ENCODE results near the gene CCDC71L.

CCDC71L gene

GRCh38 chr7:106658316-106659165 is 2.4 kb downstream of the CCDC71L start:
- DNase-seq, result no peak

- no peak for DNase-seq
Observed at GRCh38 chr7:106657085-106657991, 3.6 kb downstream of the CCDC71L start.

GRCh38 chr7:106655703-106656498 is 5.1 kb downstream of the CCDC71L start:
- DNase-seq, result no peak

GRCh38 chr7:106653488-106653887 is 7.5 kb downstream of the CCDC71L start:
- no peak for DNase-seq

- DNase-seq, result no peak
Observed at GRCh38 chr7:106652909-106653308, 8.0 kb downstream of the CCDC71L start.

GRCh38 chr7:106652092-106652491 is 8.9 kb downstream of the CCDC71L start:
- no peak for DNase-seq

- DNase-seq, result no peak
Observed at GRCh38 chr7:106646256-106646655, 14.7 kb downstream of the CCDC71L start.

GRCh38 chr7:106644999-106645398 is 16.0 kb downstream of the CCDC71L start:
- no peak for DNase-seq

GRCh38 chr7:106643216-106644000 is 17.6 kb downstream of the CCDC71L start:
- no peak for DNase-seq

GRCh38 chr7:106641416-106641815 is 19.5 kb downstream of the CCDC71L start:
- no peak for DNase-seq

GRCh38 chr7:106640368-106641141 is 20.4 kb downstream of the CCDC71L start:
- DNase-seq, result no peak

- no peak for DNase-seq
Observed at GRCh38 chr7:106639476-106640334, 21.3 kb downstream of the CCDC71L start.

GRCh38 chr7:106635411-106635810 is 25.5 kb downstream of the CCDC71L start:
- DNase-seq, result no peak

GRCh38 chr7:106634958-106635357 is 26.0 kb downstream of the CCDC71L start:
- no peak for DNase-seq

- DNase-seq, result no peak
Observed at GRCh38 chr7:106630648-106631047, 30.3 kb downstream of the CCDC71L start.

GRCh38 chr7:106629516-106629915 is 31.4 kb downstream of the CCDC71L start:
- DNase-seq, result no peak

- DNase-seq, result no peak
Observed at GRCh38 chr7:106626376-106627164, 34.4 kb downstream of the CCDC71L start.

- no peak for DNase-seq
Observed at GRCh38 chr7:106625678-106626301, 35.2 kb downstream of the CCDC71L start.

GRCh38 chr7:106623853-106624252 is 37.1 kb downstream of the CCDC71L start:
- no peak for DNase-seq
